Naive B cell (primary cell): ENCODE measurements around the gene BTBD16. TPM values are rescaled to one million over a fixed set of nuclear protein-coding genes. Genes with fewer than 3 reads are reported as not detected.

ENCODE experiments used
- ATAC-seq, 2 donors: fragments of 150-1000 bp; cut with Tn5 transposase; 2 replicates each; pipeline ENCODE4 v1.10.0; 2021; ENCODE audit warnings: low read depth in 2 of 2, mild to moderate bottlenecking in 2 of 2, moderate library complexity in 2 of 2
- DNase-seq: peaks from one replicate; pipeline ENCODE4 v3.0.0; 2022
- H3K27ac Mint-ChIP-seq, 6 donors: one replicate each; pipeline ENCODE4 v1.8.0; 2020 to 2022; ENCODE audit warnings: mild to moderate bottlenecking in 6 of 6, mixed read lengths in 6 of 6, moderate library complexity in 5 of 6, inconsistent platforms in 2 of 6
- H3K27me3 Mint-ChIP-seq, 3 donors: one replicate each; pipeline ENCODE4 v1.8.0; 2021 to 2022; ENCODE audit warnings: mixed read lengths in 3 of 3, mild to moderate bottlenecking in 1 of 3
- H3K36me3 Mint-ChIP-seq, 2 donors: one replicate each; pipeline ENCODE4 v1.8.0; 2020 to 2022; ENCODE audit warnings: mixed read lengths in 2 of 2, inconsistent platforms in 1 of 2, mild to moderate bottlenecking in 1 of 2
- H3K4me1 Mint-ChIP-seq, 3 donors: one replicate each; pipeline ENCODE4 v1.8.0; 2020 to 2022; ENCODE audit warnings: mixed read lengths in 3 of 3, inconsistent platforms in 1 of 3, mild to moderate bottlenecking in 1 of 3, moderate library complexity in 1 of 3
- H3K4me3 Mint-ChIP-seq, 8 donors: one replicate each; pipeline ENCODE4 v1.8.0; 2020 to 2022; ENCODE audit warnings: mild to moderate bottlenecking in 8 of 8, mixed read lengths in 8 of 8, moderate library complexity in 8 of 8, inconsistent platforms in 2 of 8
- H3K9me3 Mint-ChIP-seq, 7 donors: one replicate each; pipeline ENCODE4 v1.8.0; 2020 to 2022; ENCODE audit warnings: mixed read lengths in 7 of 7, mild to moderate bottlenecking in 5 of 7, inconsistent platforms in 2 of 7, moderate library complexity in 1 of 7
- polyA plus RNA-seq, 6 donors: library from polyadenylated mRNA; unstranded; fragments of 300-500 nt; fragmentation: Illumina TruSeq; gene quantifications; one replicate each; pipeline ENCODE4 v1.2.3, GENCODE V29; 2021; ENCODE audit warnings: low read depth in 6 of 6

The BTBD16 gene
- polyA plus RNA-seq = not detected

- peak within 1 kb of the TSS in 1 of 8 donors; percentile 9 for H3K4me3 Mint-ChIP-seq
- H3K27me3 Mint-ChIP-seq = peaks cover 23 to 50% (median 27%) of the 10 kb centered on the region in 3 donors
- no peak within 1 kb of the TSS for H3K27ac Mint-ChIP-seq
- H3K4me1 Mint-ChIP-seq = peaks cover 0 to 5% (median 0%) of the 10 kb centered on the region in 3 donors
- H3K36me3 Mint-ChIP-seq = no peaks in the 10 kb centered on the region
- no peak for ATAC-seq
- H3K9me3 Mint-ChIP-seq = no peaks in the 10 kb centered on the region
- no peak for DNase-seq
Measured at GRCh38 chr10:122271076-122271475, at the start of gene BTBD16. Gene BTBD16 (plus strand): TSS chr10:122271296. CDS start chr10:122275082, 3,786 bp downstream.

DNA sequence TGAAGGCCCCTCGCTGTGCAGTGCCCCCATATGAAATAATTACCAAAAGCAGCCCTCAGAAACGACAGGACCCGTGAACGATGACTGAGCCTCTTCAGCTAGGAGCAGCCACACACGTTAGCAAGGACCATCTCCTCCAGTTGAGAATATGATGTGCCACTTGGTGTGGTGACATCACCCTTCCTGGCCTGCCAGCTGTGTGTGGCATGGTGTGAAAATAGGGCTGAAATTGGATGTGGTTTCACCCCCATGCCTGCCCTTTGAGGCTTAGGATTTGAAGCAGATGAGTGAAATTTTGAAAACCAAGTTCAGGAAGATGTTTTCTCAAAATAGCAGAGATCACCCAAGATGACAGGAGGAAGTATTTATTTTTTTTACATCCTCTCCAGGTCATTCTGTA, 49.1 kb upstream of the BTBD16 start:
- no peaks in the 10 kb centered on the region for H3K4me1 Mint-ChIP-seq
- H3K4me3 Mint-ChIP-seq = no peak overlapping the region
- no peaks in the 10 kb centered on the region for H3K9me3 Mint-ChIP-seq
- ATAC-seq (no peak), DNase-seq (no peak)
- H3K27me3 Mint-ChIP-seq = peaks cover 2 to 18% (median 14%) of the 10 kb centered on the region in 3 donors
- no peak overlapping the region for H3K27ac Mint-ChIP-seq
- no peaks in the 10 kb centered on the region for H3K36me3 Mint-ChIP-seq

GRCh38 chr10:122222638-122223037, 48.5 kb upstream of the BTBD16 start:
- no peaks in the 10 kb centered on the region for H3K9me3 Mint-ChIP-seq
- peaks cover 4 to 20% (median 14%) of the 10 kb centered on the region in 3 donors for H3K27me3 Mint-ChIP-seq
- H3K27ac Mint-ChIP-seq = no peak overlapping the region
- no peak for ATAC-seq
- DNase-seq = no peak
- no peak overlapping the region for H3K4me3 Mint-ChIP-seq
- no peaks in the 10 kb centered on the region for H3K36me3 Mint-ChIP-seq
- no peaks in the 10 kb centered on the region for H3K4me1 Mint-ChIP-seq

DNA sequence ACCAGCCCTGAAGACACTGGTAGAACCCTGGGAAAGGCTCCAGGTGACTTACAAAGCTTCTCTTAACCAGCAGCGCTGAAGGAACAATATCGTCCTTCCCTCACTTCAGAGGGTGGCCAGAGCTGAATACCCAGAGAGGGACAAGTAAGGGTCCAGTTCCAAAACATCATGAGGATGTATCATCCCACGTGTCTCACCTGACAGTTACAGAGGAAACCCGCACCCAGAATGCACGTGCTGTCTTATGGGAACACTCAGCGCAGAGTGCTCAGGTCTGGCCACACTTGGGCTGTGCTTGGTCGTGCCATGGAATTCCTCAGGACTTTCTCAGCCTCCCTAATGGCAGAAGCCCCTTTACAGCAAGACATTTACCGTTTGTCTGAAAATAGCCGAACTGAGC, 46.9 kb upstream of the BTBD16 start:
- no peak for DNase-seq
- no peak for ATAC-seq
- H3K4me3 Mint-ChIP-seq = no peak overlapping the region
- no peaks in the 10 kb centered on the region for H3K36me3 Mint-ChIP-seq
- no peaks in the 10 kb centered on the region for H3K4me1 Mint-ChIP-seq
- H3K27ac Mint-ChIP-seq = peak overlapping the region in 1 of 6 donors; percentile 38
- peaks cover 4 to 20% (median 14%) of the 10 kb centered on the region in 3 donors for H3K27me3 Mint-ChIP-seq
- no peaks in the 10 kb centered on the region for H3K9me3 Mint-ChIP-seq

- H3K4me3 Mint-ChIP-seq = peak overlapping the region in 1 of 8 donors; percentile 13
- H3K9me3 Mint-ChIP-seq = no peaks in the 10 kb centered on the region
- no peaks in the 10 kb centered on the region for H3K36me3 Mint-ChIP-seq
- no peak for DNase-seq
- peaks cover 4 to 27% (median 14%) of the 10 kb centered on the region in 3 donors for H3K27me3 Mint-ChIP-seq
- no peaks in the 10 kb centered on the region for H3K4me1 Mint-ChIP-seq
- no peak for ATAC-seq
- H3K27ac Mint-ChIP-seq = no peak overlapping the region
Measured at GRCh38 chr10:122225330-122225729, 45.8 kb upstream of the BTBD16 start.

DNA sequence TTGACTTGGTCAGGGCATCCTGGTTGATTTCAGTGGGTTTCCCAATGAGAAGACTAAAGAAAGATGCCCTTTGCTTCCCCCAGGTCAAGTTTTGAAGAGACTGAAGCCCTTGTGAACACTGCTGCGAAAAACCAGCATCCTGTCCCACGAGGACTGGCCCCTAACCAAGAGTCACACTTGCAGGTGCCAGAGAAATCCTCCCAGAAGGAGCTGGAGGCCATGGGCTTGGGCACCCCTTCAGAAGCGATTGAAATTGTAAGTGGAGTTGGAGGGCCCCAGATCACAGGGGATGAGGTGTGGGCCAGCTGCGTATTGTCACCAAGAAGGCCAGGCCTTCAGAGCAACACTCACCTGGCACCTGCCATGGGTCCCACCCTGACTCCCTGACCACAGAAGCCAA, 43.3 kb upstream of the BTBD16 start:
- Mint-ChIP-seq H3K27ac (no peak overlapping the region), H3K9me3 (no peaks in the 10 kb centered on the region), H3K4me3 (no peak overlapping the region), H3K27me3 (peaks cover 4 to 22% (median 7%) of the 10 kb centered on the region in 3 donors), H3K36me3 (no peaks in the 10 kb centered on the region), H3K4me1 (no peaks in the 10 kb centered on the region)
- DNase-seq (no peak), ATAC-seq (no peak)

DNA sequence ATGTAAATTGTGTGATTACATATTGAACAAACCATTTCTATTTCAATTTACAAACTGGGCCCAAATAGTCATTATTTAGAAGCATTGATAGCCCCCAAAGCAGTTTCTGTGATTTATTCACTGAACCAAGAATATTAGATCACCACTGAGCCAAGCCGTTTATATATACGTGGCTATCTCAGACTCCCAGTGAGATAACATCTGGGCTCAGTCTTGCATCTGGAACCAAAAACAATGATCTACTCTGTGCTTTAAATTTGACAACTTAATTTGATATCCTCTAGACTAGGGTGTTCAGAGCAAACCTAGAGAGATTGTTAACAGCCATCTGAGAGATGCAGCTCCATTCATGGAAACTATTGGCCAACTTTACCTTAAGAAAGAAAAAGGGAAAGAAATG, 41.4 kb upstream of the BTBD16 start:
- Mint-ChIP-seq H3K36me3 (no peaks in the 10 kb centered on the region), H3K4me3 (no peak overlapping the region), H3K27ac (no peak overlapping the region), H3K9me3 (no peaks in the 10 kb centered on the region), H3K27me3 (peaks cover 4 to 20% (median 7%) of the 10 kb centered on the region in 3 donors), H3K4me1 (no peaks in the 10 kb centered on the region)
- DNase-seq (no peak), ATAC-seq (no peak)

- ATAC-seq (no peak), DNase-seq (no peak)
- no peaks in the 10 kb centered on the region for H3K9me3 Mint-ChIP-seq
- no peaks in the 10 kb centered on the region for H3K4me1 Mint-ChIP-seq
- peaks cover 4 to 18% (median 7%) of the 10 kb centered on the region in 3 donors for H3K27me3 Mint-ChIP-seq
- no peak overlapping the region for H3K27ac Mint-ChIP-seq
- H3K4me3 Mint-ChIP-seq = no peak overlapping the region
- no peaks in the 10 kb centered on the region for H3K36me3 Mint-ChIP-seq
Measured at GRCh38 chr10:122230222-122230621, 40.9 kb upstream of the BTBD16 start.

DNA sequence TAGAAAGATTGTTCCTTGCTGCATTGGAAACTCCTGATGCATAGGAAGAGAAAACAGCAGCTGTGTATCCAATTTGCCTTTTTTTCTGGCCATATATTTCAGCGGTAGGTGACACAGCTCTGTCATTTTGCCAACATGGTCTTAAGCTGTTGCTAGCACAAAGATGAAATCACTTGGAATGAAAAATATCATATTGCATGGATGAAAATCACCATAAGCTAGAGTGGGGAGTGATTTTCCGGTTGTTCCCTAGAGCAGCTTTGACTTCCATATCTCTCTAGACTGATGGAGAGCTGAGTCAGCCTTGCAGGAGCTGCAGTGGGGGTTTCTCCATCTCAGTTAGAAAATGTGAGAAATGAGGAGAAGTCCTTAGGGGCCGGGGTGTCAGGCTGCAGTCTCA, 38.3 kb upstream of the BTBD16 start:
- Mint-ChIP-seq H3K4me1 (no peaks in the 10 kb centered on the region), H3K4me3 (no peak overlapping the region), H3K36me3 (no peaks in the 10 kb centered on the region), H3K27ac (no peak overlapping the region), H3K27me3 (peaks cover 0 to 7% (median 0%) of the 10 kb centered on the region in 3 donors), H3K9me3 (no peaks in the 10 kb centered on the region)
- ATAC-seq (no peak), DNase-seq (no peak)

DNA sequence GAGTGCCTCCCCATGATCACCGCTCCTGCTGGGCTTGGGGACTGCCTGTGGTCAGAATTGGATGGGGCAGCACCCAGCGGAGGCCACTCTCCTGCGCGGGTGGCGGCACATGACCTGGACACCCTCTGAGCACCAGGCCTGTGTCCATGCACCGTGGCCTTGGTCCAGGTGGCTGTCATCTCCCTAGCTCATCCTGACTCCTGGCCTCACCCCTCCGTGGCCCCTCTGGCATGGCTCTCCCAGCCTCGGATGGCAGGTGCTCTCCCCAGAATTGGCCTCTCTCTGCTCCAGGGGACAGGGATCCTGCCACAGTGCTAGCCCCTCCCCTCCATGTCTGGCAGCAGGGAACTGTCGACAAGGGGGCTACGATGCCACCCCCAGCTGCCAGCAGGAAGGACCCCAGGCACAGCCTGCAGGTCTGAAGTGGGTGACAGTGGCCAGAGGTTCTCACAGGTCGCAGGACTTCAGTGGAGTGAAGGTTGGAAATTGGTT, 37.2 kb upstream of the BTBD16 start:
- no peaks in the 10 kb centered on the region for H3K4me1 Mint-ChIP-seq
- no peak for ATAC-seq
- H3K36me3 Mint-ChIP-seq = no peaks in the 10 kb centered on the region
- H3K9me3 Mint-ChIP-seq = no peaks in the 10 kb centered on the region
- no peak overlapping the region for H3K4me3 Mint-ChIP-seq
- DNase-seq = no peak
- H3K27ac Mint-ChIP-seq = no peak overlapping the region
- H3K27me3 Mint-ChIP-seq = peaks cover 0 to 7% (median 0%) of the 10 kb centered on the region in 3 donors

GRCh38 chr10:122234416-122234815, 36.7 kb upstream of the BTBD16 start:
- no peak overlapping the region for H3K27ac Mint-ChIP-seq
- no peaks in the 10 kb centered on the region for H3K9me3 Mint-ChIP-seq
- no peaks in the 10 kb centered on the region for H3K4me1 Mint-ChIP-seq
- H3K36me3 Mint-ChIP-seq = no peaks in the 10 kb centered on the region
- H3K4me3 Mint-ChIP-seq = no peak overlapping the region
- peaks cover 0 to 7% (median 0%) of the 10 kb centered on the region in 3 donors for H3K27me3 Mint-ChIP-seq
- no peak for DNase-seq
- no peak for ATAC-seq

- Mint-ChIP-seq H3K4me1 (no peaks in the 10 kb centered on the region), H3K27me3 (no peaks in the 10 kb centered on the region), H3K27ac (peak overlapping the region in 1 of 6 donors; percentile 65), H3K36me3 (no peaks in the 10 kb centered on the region), H3K4me3 (no peak overlapping the region), H3K9me3 (no peaks in the 10 kb centered on the region)
- DNase-seq (no peak), ATAC-seq (no peak)
Measured at GRCh38 chr10:122236690-122237306, 34.3 kb upstream of the BTBD16 start.

DNA sequence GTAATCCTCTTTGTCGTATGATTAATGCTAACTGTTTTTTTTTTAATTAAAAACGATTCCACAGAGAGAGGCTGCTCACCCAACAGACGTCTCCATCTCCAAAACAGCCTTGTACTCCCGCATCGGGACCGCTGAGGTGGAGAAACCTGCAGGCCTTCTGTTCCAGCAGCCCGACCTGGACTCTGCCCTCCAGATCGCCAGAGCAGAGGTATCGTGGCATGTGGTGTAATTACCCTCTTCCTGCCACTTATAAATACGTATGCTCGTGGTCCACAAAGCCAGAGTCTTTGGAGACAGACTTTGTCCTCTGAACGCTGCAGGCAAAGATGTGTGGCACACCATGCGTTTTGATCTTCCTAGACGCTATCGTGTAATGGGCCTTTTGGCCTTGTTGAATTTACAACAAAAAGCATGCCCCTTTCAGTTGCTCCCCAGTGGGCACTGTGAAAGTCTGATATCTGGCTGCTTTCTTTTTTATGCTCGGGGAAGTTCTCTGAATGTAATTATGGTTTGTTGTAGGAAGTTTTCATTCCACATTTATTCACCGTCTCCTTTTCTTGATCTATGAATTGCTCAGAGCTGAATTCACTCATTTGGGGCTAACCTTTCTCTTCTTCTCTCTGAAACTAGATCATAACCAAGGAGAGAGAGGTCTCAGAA, 33.6 kb upstream of the BTBD16 start:
- Mint-ChIP-seq H3K4me1 (no peaks in the 10 kb centered on the region), H3K27ac (no peak overlapping the region), H3K9me3 (no peaks in the 10 kb centered on the region), H3K36me3 (no peaks in the 10 kb centered on the region), H3K4me3 (no peak overlapping the region), H3K27me3 (no peaks in the 10 kb centered on the region)
- ATAC-seq = no peak
- DNase-seq = no peak

DNA sequence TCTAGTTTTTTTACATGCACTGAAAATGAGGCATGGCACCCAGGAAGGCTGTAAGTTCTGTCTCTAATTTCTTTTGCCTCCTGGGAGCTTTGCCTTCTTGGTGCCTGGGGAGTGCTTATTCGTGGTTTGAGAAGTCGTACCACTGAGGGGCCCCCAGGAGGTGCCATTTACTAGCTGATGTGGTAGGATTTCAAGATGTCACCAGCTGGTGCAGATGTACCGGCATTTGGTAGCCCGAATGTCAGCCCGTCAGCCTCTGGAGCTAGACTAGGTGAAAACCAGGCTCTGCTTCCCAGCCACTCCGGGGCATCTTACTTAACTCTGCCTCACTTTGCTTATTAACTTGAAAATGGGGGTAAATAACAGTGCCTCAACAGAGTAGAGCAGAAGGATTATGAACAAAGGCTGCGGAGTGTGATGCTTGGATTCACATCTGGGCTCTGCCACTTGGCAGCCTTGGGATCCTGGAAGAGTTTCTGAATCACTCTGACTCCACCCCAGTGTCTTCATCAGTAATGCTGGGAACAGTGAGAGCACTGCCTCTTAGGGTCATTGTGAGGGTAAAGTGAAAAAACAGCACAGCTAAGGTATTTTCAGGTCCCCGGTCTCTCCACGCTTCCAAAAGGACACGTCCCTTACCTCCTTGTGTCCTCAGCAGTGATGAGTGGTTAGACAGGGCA, 31.4 kb upstream of the BTBD16 start:
- H3K27ac Mint-ChIP-seq = no peak overlapping the region
- no peak for ATAC-seq
- no peaks in the 10 kb centered on the region for H3K36me3 Mint-ChIP-seq

More for the DNA sequence above, 31.4 kb upstream of the BTBD16 start:
- Mint-ChIP-seq H3K9me3 (no peaks in the 10 kb centered on the region), H3K27me3 (no peaks in the 10 kb centered on the region), H3K4me1 (no peaks in the 10 kb centered on the region), H3K4me3 (no peak overlapping the region)
- DNase-seq = no peak
